ENCODE measurements around the gene RFX7.

The RFX7 gene

GRCh38 chr15:56076640-56077039 lies 167.0 kb downstream of the RFX7 start:
- TF ChIP-seq MYC (IDR thresholded peaks at IDR 0.05; ENCODE audit: low read depth, low read length) (no peak), POLR2A (IDR thresholded peaks at IDR 0.05; ENCODE audit: extremely low read depth, insufficient read length) (no peak), MAX (IDR thresholded peaks at IDR 0.05; ENCODE audit: low read depth, low read length) (no peak), CTCF (IDR thresholded peaks at IDR 0.05; ENCODE audit: low read depth, low read length) (no peak)
- no peak for DNase-seq (ENCODE audit: low read depth)

GRCh38 chr15:56074481-56075265 lies 169.0 kb downstream of the RFX7 start:
- no peak for DNase-seq (ENCODE audit: low read depth)
- no peak for TF ChIP-seq CTCF (IDR thresholded peaks at IDR 0.05; ENCODE audit: low read depth, low read length)
- TF ChIP-seq POLR2A (IDR thresholded peaks at IDR 0.05; ENCODE audit: extremely low read depth, insufficient read length): no peak
- TF ChIP-seq MAX (IDR thresholded peaks at IDR 0.05; ENCODE audit: low read depth, low read length): no peak
- TF ChIP-seq MYC (IDR thresholded peaks at IDR 0.05; ENCODE audit: low read depth, low read length): no peak
- no peak overlapping the region for H3K4me3 ChIP-seq (ENCODE audit: low read depth, low read length)

More at GRCh38 chr15:56076640-56077039, 167.0 kb downstream of the RFX7 start:
- no peak overlapping the region for H3K4me3 ChIP-seq (ENCODE audit: low read depth, low read length)

- H3K4me3 ChIP-seq (ENCODE audit: low read depth, low read length): no peak overlapping the region
- TF ChIP-seq MYC (IDR thresholded peaks at IDR 0.05; ENCODE audit: low read depth, low read length) (no peak), CTCF (IDR thresholded peaks at IDR 0.05; ENCODE audit: low read depth, low read length) (no peak), POLR2A (IDR thresholded peaks at IDR 0.05; ENCODE audit: extremely low read depth, insufficient read length) (no peak), MAX (IDR thresholded peaks at IDR 0.05; ENCODE audit: low read depth, low read length) (no peak)
- DNase-seq (ENCODE audit: low read depth): no peak
Measured at GRCh38 chr15:56064152-56064551, 179.5 kb downstream of the RFX7 start.

- no peak overlapping the region for H3K4me3 ChIP-seq (ENCODE audit: low read depth, low read length)
- no peak for DNase-seq (ENCODE audit: low read depth)
- TF ChIP-seq MYC (IDR thresholded peaks at IDR 0.05; ENCODE audit: low read depth, low read length) (no peak), POLR2A (IDR thresholded peaks at IDR 0.05; ENCODE audit: extremely low read depth, insufficient read length) (no peak), MAX (IDR thresholded peaks at IDR 0.05; ENCODE audit: low read depth, low read length) (no peak), CTCF (IDR thresholded peaks at IDR 0.05; ENCODE audit: low read depth, low read length) (no peak)
Measured at GRCh38 chr15:56059716-56060115, 184.0 kb downstream of the RFX7 start.

- TF ChIP-seq POLR2A (IDR thresholded peaks at IDR 0.05; ENCODE audit: extremely low read depth, insufficient read length): no peak
- no peak for DNase-seq (ENCODE audit: low read depth)
- no peak overlapping the region for H3K4me3 ChIP-seq (ENCODE audit: low read depth, low read length)
Measured at GRCh38 chr15:56058986-56059385, 184.7 kb downstream of the RFX7 start.

- H3K4me3 ChIP-seq (ENCODE audit: low read depth, low read length): no peak overlapping the region
- no peak for DNase-seq (ENCODE audit: low read depth)
- TF ChIP-seq MAX (IDR thresholded peaks at IDR 0.05; ENCODE audit: low read depth, low read length): no peak
Measured at GRCh38 chr15:56056626-56057025, 187.1 kb downstream of the RFX7 start.

GRCh38 chr15:56053046-56053400 lies 190.7 kb downstream of the RFX7 start:
- no peak for DNase-seq (ENCODE audit: low read depth)
- no peak for TF ChIP-seq CTCF (IDR thresholded peaks at IDR 0.05; ENCODE audit: low read depth, low read length)
- TF ChIP-seq MAX (IDR thresholded peaks at IDR 0.05; ENCODE audit: low read depth, low read length): no peak
- TF ChIP-seq POLR2A (IDR thresholded peaks at IDR 0.05; ENCODE audit: extremely low read depth, insufficient read length): no peak
- no peak for TF ChIP-seq MYC (IDR thresholded peaks at IDR 0.05; ENCODE audit: low read depth, low read length)
- H3K4me3 ChIP-seq (ENCODE audit: low read depth, low read length): no peak overlapping the region

Measured in NB4 (cell line).